ENCODE measurements around the gene TBCC. TPM values are rescaled to one million over a fixed set of nuclear protein-coding genes. Genes with fewer than 3 reads are reported as not detected.

Gene TBCC
- total and polyA plus RNA-seq, 2 of the 13 experiments (the other 11 are each of a cell fraction or from before 2014, with no cell fraction given), result 14.8 to 36.1 TPM

GRCh38 chr6:42783177-42783875 is 37.4 kb upstream of the TBCC start (continued):
- TF ChIP-seq ZHX1 (CRISPR knock-in tag; IDR thresholded peaks at IDR 0.05; ENCODE audit: low read depth) (peak; percentile 95), MYPOP (CRISPR knock-in tag; IDR thresholded peaks at IDR 0.05) (peak; percentile 97), ZSCAN21 (CRISPR knock-in tag; IDR thresholded peaks at IDR 0.05; ENCODE audit: borderline replicate concordance) (peak; percentile 54; the same call in 1 of the 2 replicates), MLLT10 (CRISPR knock-in tag; IDR thresholded peaks at IDR 0.05) (peak; percentile 85; the same call in 1 of the 2 replicates), SRSF1 (optimal IDR thresholded peaks at IDR 0.05; ENCODE audit: low read depth, low read length) (peak; percentile 87), AGO1 (IDR thresholded peaks at IDR 0.05; ENCODE audit: low read depth, low read length, poor library complexity, severe bottlenecking) (peak; percentile 83), THRA (CRISPR knock-in tag; IDR thresholded peaks at IDR 0.05; ENCODE audit: borderline replicate concordance) (no peak; the same call in 1 of the 2 replicates), TFE3 (CRISPR knock-in tag; IDR thresholded peaks at IDR 0.05) (peak; percentile 38; the same call in 1 of the 2 replicates), GABPA (IDR thresholded peaks at IDR 0.05; ENCODE audit: low read depth, low read length) (no peak), GABPA (CRISPR knock-in tag; IDR thresholded peaks at IDR 0.05; ENCODE audit: low read depth) (0 out of 2 replicates have a peak, but pooled peaks have one; percentile 27), PBX3 (CRISPR knock-in tag; IDR thresholded peaks at IDR 0.05; ENCODE audit: borderline replicate concordance) (peak; percentile 43; the same call in 1 of the 2 replicates), HOXA3 (CRISPR knock-in tag; IDR thresholded peaks at IDR 0.05) (peak; percentile 98), ZNF550 (CRISPR knock-in tag; IDR thresholded peaks at IDR 0.05; ENCODE audit: borderline replicate concordance) (no peak), CEBPZ (IDR thresholded peaks at IDR 0.05; ENCODE audit: low read length) (no peak)
